H7 (cell line): ENCODE data around the gene TBCB. TPM values are rescaled to one million over a fixed set of nuclear protein-coding genes. Genes with fewer than 3 reads are reported as not detected.
"Not testable (repeated sequence)": the region's sequence is repeated elsewhere in the genome, so short reads cannot be mapped to it uniquely, and the experiment has no call there.

ENCODE experiments used
- DNase-seq: peaks from one replicate; pipeline ENCODE4 v3.0.0; 2012
- H3K27me3 ChIP-seq: 2 replicates; pipeline ENCODE4 v1.6.0; 2011; ENCODE audit warnings: mild to moderate bottlenecking, low read length; ENCODE audit not compliant: control insufficient read depth, insufficient read depth
- H3K36me3 ChIP-seq: replicated peaks from 2 replicates; pipeline ENCODE4 v1.5.1; 2011; ENCODE audit warnings: low read length; ENCODE audit not compliant: control insufficient read depth, insufficient read depth
- H3K4me3 ChIP-seq: 2 replicates; pipeline ENCODE4 v1.5.1; 2011; ENCODE audit warnings: low read depth, mild to moderate bottlenecking, control low read depth, low read length, moderate library complexity; ENCODE audit not compliant: insufficient read depth
- total RNA-seq: library from RNA; depleted of rRNA; stranded (reverse); fragments of >200 nt; shearing (Covaris generic); gene quantifications from 2 replicates; pipeline ENCODE4 v1.2.3, GENCODE V29; 2014; rRNA removed

Gene TBCB
- total RNA-seq, 1 experiment from 2014 or later: 202 TPM

DNA sequence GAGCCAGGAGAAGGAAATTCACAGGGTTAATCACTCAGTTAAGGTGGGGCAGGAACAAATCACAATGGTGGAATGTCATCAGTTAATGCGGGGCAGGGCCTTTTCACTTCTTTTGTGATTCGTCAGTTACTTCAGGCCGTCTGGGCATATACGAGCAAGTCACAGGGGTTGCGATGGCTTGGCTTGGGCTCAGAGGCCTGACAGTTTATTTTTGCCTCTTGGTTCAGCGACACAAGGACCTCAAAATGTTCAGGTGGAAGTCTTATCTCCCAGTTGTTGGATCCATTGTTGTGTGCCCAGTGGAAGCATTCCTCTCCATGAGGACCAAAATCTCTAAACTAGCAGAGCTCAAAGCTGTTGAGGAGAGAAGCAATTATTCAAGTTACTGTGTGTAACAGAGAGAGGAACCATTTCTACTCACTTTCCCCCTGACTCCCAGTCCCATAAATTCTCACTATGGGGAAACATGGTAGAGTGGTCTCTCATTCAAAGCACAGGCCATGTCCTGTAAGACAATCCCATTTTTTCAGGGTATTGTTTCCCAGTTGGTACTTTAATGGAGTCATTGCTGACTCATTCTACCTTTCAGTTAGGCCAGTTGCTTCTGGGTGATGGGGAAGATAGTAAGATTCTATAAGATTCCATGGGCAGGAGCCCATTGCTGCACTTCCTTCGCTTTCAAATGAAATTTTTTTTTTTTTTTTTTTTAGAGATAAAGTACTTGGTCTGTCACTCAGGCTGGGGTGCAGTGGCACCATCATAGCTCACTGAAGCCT lies 45.7 kb downstream of the TBCB start:
- Histone ChIP-seq H3K4me3 (no peak overlapping the region), H3K27me3 (no peaks in the 10 kb centered on the region), H3K36me3 (no peaks in the 10 kb centered on the region)
- no peak for DNase-seq

DNA sequence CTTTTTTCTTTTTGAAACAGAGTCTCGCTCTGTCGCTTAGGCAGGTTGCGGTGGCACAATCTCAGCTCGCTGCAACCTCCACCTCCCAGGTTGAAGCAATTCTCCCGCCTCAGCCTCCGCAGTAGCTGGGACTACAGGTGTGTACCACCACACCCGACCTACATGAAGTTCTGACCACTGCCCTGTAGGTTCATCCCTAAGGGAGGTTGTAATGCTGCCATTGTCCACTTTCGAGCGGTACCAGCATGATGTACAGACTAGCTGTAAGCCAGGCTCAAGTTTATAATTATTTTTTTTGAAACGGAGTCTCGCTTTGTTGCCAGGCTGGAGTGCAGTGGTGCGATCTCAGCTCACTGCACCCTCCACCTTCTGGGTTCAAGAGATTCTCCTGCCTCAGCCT lies 48.5 kb downstream of the TBCB start:
- no peaks in the 10 kb centered on the region for H3K36me3 ChIP-seq
- no peak for DNase-seq
- no peaks in the 10 kb centered on the region for H3K27me3 ChIP-seq
- H3K4me3 ChIP-seq: no peak overlapping the region

DNA sequence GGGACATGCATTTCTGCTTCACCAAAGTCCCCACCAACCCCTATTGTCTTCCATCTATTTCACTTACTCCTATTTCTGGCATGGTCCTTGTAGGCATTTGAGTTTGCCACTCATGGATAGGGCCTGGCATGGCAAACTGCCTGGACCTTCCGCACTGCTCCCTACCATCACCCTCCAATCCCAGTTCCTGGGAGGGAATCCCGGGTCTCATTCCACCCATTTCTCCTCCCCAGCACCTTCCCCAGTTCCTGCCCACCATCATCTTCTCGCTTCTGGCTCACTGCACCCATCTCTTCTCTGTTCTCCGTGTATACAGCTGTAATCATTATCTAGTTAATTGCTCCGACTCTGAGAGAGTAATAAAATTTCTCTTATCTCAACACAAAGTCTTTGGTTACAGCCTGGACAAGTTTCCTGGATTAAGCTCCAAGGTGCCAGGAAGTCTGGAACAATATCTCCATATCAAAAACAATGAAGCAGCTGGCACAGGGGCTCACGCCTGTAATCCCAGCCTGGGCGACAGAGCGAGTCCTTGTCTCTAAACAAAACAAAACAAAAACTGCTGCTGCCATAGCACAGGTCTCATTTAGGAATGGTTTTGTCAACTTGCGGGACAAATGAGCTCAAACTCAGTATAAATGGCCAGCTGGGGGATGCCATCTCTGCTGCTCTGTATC lies 54.0 kb downstream of the TBCB start:
- no peak for DNase-seq

DNA sequence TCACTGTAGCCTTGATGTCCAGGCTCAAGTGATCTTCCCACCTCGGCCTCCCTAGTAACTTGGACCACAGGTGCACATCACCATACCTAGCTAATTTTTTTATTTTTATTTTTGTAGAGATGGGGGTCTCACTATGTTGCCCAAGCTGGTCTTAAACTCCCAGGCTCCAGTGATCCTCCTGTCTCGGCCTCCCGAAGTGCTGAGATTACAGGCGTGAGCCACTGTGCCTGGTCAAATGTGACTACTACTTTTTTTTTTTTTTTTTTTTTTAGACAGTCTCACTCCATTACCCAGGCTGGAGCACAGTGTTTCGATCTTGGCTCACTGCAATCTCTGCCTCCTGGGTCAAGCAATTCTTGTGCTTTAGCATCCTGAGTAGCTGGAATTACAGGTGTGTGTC lies 57.6 kb downstream of the TBCB start:
- H3K27me3 ChIP-seq: no peaks in the 10 kb centered on the region
- no peaks in the 10 kb centered on the region for H3K36me3 ChIP-seq
- no peak overlapping the region for H3K4me3 ChIP-seq
- no peak for DNase-seq

More for the DNA sequence above, 54.0 kb downstream of the TBCB start:
- H3K4me3 ChIP-seq: no peak overlapping the region
- no peaks in the 10 kb centered on the region for H3K27me3 ChIP-seq
- H3K36me3 ChIP-seq: no peaks in the 10 kb centered on the region

DNA sequence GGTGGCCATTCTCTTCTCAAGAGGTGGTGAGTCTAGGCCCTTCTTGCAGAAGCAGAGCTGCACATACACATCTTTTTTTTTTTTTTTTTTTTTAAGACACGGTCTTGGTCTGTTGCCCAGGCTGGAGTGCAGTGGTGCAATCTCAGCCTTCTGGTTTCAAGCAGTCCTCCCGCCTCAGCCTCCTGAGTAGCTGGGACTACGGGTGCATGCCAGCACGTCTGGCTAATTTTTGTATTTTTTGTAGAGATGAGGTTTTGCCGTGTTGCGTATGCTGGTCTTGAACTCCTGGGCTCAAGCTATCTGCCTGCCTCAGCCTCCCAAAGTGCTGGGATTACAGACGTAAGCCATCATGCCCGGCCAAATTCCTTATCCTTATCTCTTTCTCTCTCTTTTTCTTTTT lies 58.6 kb downstream of the TBCB start:
- H3K4me3 ChIP-seq, DNase-seq: not testable (repeated sequence)

More for the DNA sequence above, 58.6 kb downstream of the TBCB start:
- not testable (repeated sequence) for H3K27me3 ChIP-seq, H3K36me3 ChIP-seq

Other genes with a start within 250 kb of the TBCB start
- gene APLP1, start 246.9 kb upstream of the TBCB start, total RNA-seq: 18.3 and 19.3 TPM in 2 replicates
- gene NFKBID, start 214.9 kb upstream of the TBCB start, total RNA-seq: 6.8 and 7.5 TPM in 2 replicates
- 2.4 and 2.8 TPM in 2 replicates for gene HCST, start 212.9 kb upstream of the TBCB start, total RNA-seq
- gene TYROBP, start 207.2 kb upstream of the TBCB start, total RNA-seq: not detected in 2 replicates
- 9.9 and 13.4 TPM in 2 replicates for gene LRFN3, start 179.1 kb upstream of the TBCB start, total RNA-seq
- 32.9 and 41.9 TPM in 2 replicates for gene SDHAF1, start 120.3 kb upstream of the TBCB start, total RNA-seq
- gene SYNE4, start 106.7 kb upstream of the TBCB start, total RNA-seq: 14.4 and 27.0 TPM in 2 replicates
- 21.9 and 25.5 TPM in 2 replicates for gene ALKBH6, start 101.3 kb upstream of the TBCB start, total RNA-seq
- gene CLIP3, start 82.6 kb upstream of the TBCB start, total RNA-seq: 1.5 and 8.0 TPM in 2 replicates
- gene THAP8, start 61.2 kb upstream of the TBCB start, total RNA-seq: 2.9 and 5.4 TPM in 2 replicates
- 27.0 and 35.1 TPM in 2 replicates for gene WDR62, start 60.6 kb upstream of the TBCB start, total RNA-seq
- gene OVOL3, start 4.3 kb upstream of the TBCB start, total RNA-seq: not detected in 2 replicates
- 121 and 129 TPM in 2 replicates for gene POLR2I, start 593 bp upstream of the TBCB start, total RNA-seq
- gene CAPNS1, start 24.6 kb downstream of the TBCB start, total RNA-seq: 248 and 336 TPM in 2 replicates
- gene COX7A1, start 37.0 kb downstream of the TBCB start, total RNA-seq: 0.18 TPM in 1 of 2 replicates, not detected in the other
- gene ZNF565, start 99.2 kb downstream of the TBCB start, total RNA-seq: 2.6 and 4.4 TPM in 2 replicates
- 156 and 219 TPM in 2 replicates for gene ZNF146, start 99.6 kb downstream of the TBCB start, total RNA-seq